ENCODE measurements around the gene MALT1. TPM values are rescaled to one million over a fixed set of nuclear protein-coding genes. Genes with fewer than 3 reads are reported as not detected.
A peak's percentile ranks its signal among the peaks of the same experiment; 100 is the strongest.
"Not testable (repeated sequence)": the region's sequence is repeated elsewhere in the genome, so short reads cannot be mapped to it uniquely, and the experiment has no call there.

Gene MALT1
- total RNA-seq, 1 donor from 2014 or later = 25.8 TPM

- H3K27ac ChIP-seq = no peak overlapping the region
- TF ChIP-seq, protein P1, sequence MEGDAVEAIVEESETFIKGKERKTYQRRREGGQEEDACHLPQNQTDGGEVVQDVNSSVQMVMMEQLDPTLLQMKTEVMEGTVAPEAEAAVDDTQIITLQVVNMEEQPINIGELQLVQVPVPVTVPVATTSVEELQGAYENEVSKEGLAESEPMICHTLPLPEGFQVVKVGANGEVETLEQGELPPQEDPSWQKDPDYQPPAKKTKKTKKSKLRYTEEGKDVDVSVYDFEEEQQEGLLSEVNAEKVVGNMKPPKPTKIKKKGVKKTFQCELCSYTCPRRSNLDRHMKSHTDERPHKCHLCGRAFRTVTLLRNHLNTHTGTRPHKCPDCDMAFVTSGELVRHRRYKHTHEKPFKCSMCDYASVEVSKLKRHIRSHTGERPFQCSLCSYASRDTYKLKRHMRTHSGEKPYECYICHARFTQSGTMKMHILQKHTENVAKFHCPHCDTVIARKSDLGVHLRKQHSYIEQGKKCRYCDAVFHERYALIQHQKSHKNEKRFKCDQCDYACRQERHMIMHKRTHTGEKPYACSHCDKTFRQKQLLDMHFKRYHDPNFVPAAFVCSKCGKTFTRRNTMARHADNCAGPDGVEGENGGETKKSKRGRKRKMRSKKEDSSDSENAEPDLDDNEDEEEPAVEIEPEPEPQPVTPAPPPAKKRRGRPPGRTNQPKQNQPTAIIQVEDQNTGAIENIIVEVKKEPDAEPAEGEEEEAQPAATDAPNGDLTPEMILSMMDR (IDR thresholded peaks at IDR 0.05) = no peak
- intact Hi-C loops (cut with DNase I) = loop anchor here (5.0 kb wide), 1 partner anchor 301 kb away; no protein-coding TSS in a partner anchor
- H3K4me3 ChIP-seq = no peak overlapping the region
- H3K36me3 ChIP-seq = no peaks in the 10 kb centered on the region
- no peak for ATAC-seq
- no peak for DNase-seq
- H3K9me3 ChIP-seq = no peaks in the 10 kb centered on the region
- H3K27me3 ChIP-seq = no peaks in the 10 kb centered on the region
- H3K4me1 ChIP-seq = no peaks in the 10 kb centered on the region
Observed at GRCh38 chr18:58776084-58776483, 104.8 kb downstream of the MALT1 start.

- intact Hi-C loops (cut with DNase I) = loop anchor here (5.0 kb wide), 1 partner anchor 301 kb away; no protein-coding TSS in a partner anchor
Observed at GRCh38 chr18:58776541-58776940, 105.3 kb downstream of the MALT1 start.

GRCh38 chr18:58777471-58777870, 106.2 kb downstream of the MALT1 start:
- no peak overlapping the region for H3K27ac ChIP-seq
- DNase-seq (no peak), ATAC-seq (no peak)
- no peak overlapping the region for H3K4me3 ChIP-seq
- no peaks in the 10 kb centered on the region for H3K36me3 ChIP-seq
- TF ChIP-seq, protein P1 (IDR thresholded peaks at IDR 0.05) = no peak
- no peaks in the 10 kb centered on the region for H3K27me3 ChIP-seq
- H3K4me1 ChIP-seq = no peaks in the 10 kb centered on the region
- no peaks in the 10 kb centered on the region for H3K9me3 ChIP-seq
- intact Hi-C loops (cut with DNase I) = loop anchor here (5.0 kb wide), 1 partner anchor 300 kb away; no protein-coding TSS in a partner anchor

More at GRCh38 chr18:58776541-58776940, 105.3 kb downstream of the MALT1 start:
- not testable (repeated sequence) for ATAC-seq, H3K4me1 ChIP-seq, H3K36me3 ChIP-seq, DNase-seq, H3K27me3 ChIP-seq, H3K4me3 ChIP-seq, H3K9me3 ChIP-seq, H3K27ac ChIP-seq

GRCh38 chr18:58779529-58779928, 108.3 kb downstream of the MALT1 start:
- Histone ChIP-seq H3K27me3 (no peaks in the 10 kb centered on the region), H3K4me1 (no peaks in the 10 kb centered on the region), H3K9me3 (no peaks in the 10 kb centered on the region), H3K4me3 (no peak overlapping the region), H3K36me3 (no peaks in the 10 kb centered on the region), H3K27ac (no peak overlapping the region)
- DNase-seq (no peak), ATAC-seq (no peak)
- TF ChIP-seq, protein P1 (IDR thresholded peaks at IDR 0.05) = no peak
- intact Hi-C loops (cut with DNase I) = loop anchor here (5.0 kb wide), 1 partner anchor 298 kb away; no protein-coding TSS in a partner anchor

GRCh38 chr18:58780045-58780444, 108.8 kb downstream of the MALT1 start:
- ATAC-seq = no peak
- no peaks in the 10 kb centered on the region for H3K9me3 ChIP-seq
- H3K4me3 ChIP-seq = no peak overlapping the region
- no peaks in the 10 kb centered on the region for H3K36me3 ChIP-seq
- TF ChIP-seq, protein P1 (IDR thresholded peaks at IDR 0.05) = no peak
- H3K27me3 ChIP-seq = no peaks in the 10 kb centered on the region
- peaks cover 3% of the 10 kb centered on the region for H3K4me1 ChIP-seq
- intact Hi-C loops (cut with DNase I) = loop anchor here (5.0 kb wide), 1 partner anchor 282 kb away; no protein-coding TSS in a partner anchor
- no peak for DNase-seq
- no peak overlapping the region for H3K27ac ChIP-seq

DNA sequence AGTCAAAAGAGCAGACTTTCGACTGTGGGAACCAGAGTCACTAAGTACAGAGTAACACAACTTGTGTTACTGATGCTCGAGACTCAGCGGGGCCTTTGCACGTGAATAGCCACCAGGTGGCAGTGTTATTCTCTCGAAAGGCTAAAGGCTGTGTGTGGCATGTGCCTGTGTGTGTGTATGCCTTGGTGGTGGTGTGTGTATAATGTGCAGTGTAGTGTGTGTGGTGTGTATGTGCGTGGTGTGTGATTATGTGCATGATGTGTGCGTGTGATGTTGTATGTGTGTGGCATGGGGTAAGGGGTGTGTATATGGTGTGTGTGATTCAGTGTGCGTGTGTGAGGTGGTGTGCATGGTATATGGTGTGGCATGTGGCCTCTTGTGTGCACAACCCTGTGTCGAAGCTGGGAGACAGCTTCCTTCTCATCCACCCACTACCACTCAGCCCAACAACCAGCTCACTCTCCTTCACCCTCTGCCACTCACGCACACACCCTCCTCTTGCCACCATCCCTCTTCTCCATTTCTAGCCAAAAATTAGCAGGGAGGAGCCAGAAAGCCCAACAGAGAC, 110.4 kb downstream of the MALT1 start:
- H3K9me3 ChIP-seq = no peaks in the 10 kb centered on the region
- no peaks in the 10 kb centered on the region for H3K27me3 ChIP-seq
- intact Hi-C loops (cut with DNase I) = loop anchor here (5.0 kb wide), 1 partner anchor 281 kb away; no protein-coding TSS in a partner anchor
- TF ChIP-seq, protein P1 (IDR thresholded peaks at IDR 0.05) = peak; percentile 86
- H3K4me3 ChIP-seq = no peak overlapping the region
- DNase-seq (peak; percentile 72), ATAC-seq (peak; percentile 92)
- H3K36me3 ChIP-seq = no peaks in the 10 kb centered on the region
- peaks cover 8% of the 10 kb centered on the region for H3K4me1 ChIP-seq
- no peak overlapping the region for H3K27ac ChIP-seq
